Transverse colon (tissue), 4 donors: Measurements from ENCODE around the gene IRF4. TPM values are rescaled to one million over a fixed set of nuclear protein-coding genes. Genes with fewer than 3 reads are reported as not detected.

ENCODE experiments used
- DNase-seq: peaks from one replicate; pipeline ENCODE4 v3.0.0-alpha.2; 2019
- H3K27ac ChIP-seq, 4 donors: fragments of 200-600 bp; sonication (generic); 2 replicates each; pipeline ENCODE4 v1.5.1; 2016 to 2018; ENCODE audit warnings: inconsistent platforms in 4 of 4
- H3K27me3 ChIP-seq: fragments of 200-600 bp; sonication (generic); 2 replicates; pipeline ENCODE4 v1.5.1; 2017; ENCODE audit warnings: inconsistent platforms
- H3K36me3 ChIP-seq, 4 donors: fragments of 200-600 bp; sonication (generic); 2 replicates each; pipeline ENCODE4 v1.5.1; 2017 to 2019; ENCODE audit warnings: inconsistent platforms in 4 of 4
- H3K4me1 ChIP-seq, 4 donors: fragments of 200-600 bp; sonication (generic); 2 replicates each; pipeline ENCODE4 v1.5.1; 2017 to 2020; ENCODE audit warnings: inconsistent platforms in 4 of 4
- H3K4me3 ChIP-seq, 4 donors: fragments of 200-600 bp; sonication (generic); 1 replicate in 1 of 4; 2 replicates in 3 of 4; pipeline versions ENCODE4 v1.5.1 to v1.6.1; 2017 to 2019; ENCODE audit warnings: inconsistent platforms in 4 of 4
- H3K9me3 ChIP-seq, 2 donors: fragments of 200-600 bp; sonication (generic); 2 replicates each; pipeline ENCODE4 v1.5.1; 2017 to 2019; ENCODE audit warnings: inconsistent platforms in 2 of 2
- EP300 ChIP-seq: sonication (generic); formaldehyde crosslinking; IDR thresholded peaks from one replicate; pipeline ENCODE4 v1.6.1; 2017; ENCODE audit warnings: antibody characterized with exemption, low read depth
- POLR2A ChIP-seq: fragments of 450-650 bp; IDR thresholded peaks from one replicate; pipeline ENCODE4 v1.6.1; 2016; ENCODE audit warnings: antibody characterized with exemption, mild to moderate bottlenecking, moderate library complexity
- POLR2AphosphoS5 ChIP-seq, 3 donors: sonication (generic); formaldehyde crosslinking; IDR thresholded peaks; one replicate each; pipeline ENCODE4 v1.6.1; 2016; ENCODE audit warnings: antibody characterized with exemption in 3 of 3
- WGBS, 2 donors: methylation state at CpG; one replicate each; pipeline ENCODE4 v1.1.5; 2018; ENCODE audit warnings: low coverage in 1 of 2; 5-methylcytosine and 5-hydroxymethylcytosine counted together
- in situ Hi-C, 4 donors: fragments of 200-750 bp; cut with MboI; loops; one replicate each; pipeline versions ENCODE4 v1.15.0 to v1.15.1; 2017; ENCODE audit warnings: low sequenced_read_pairs in 3 of 4, low pct_ligation_motif_present in 1 of 4, low pct_unique_long_range_greater_than_20kb in 1 of 4
- intact Hi-C: fragments of 100-400 bp; cut with DNase I; formaldehyde crosslinking; loops from one replicate; pipeline ENCODE4 v1.15.1; 2023; ENCODE audit warnings: low total_unique reads
- total RNA-seq, 4 donors: library from RNA; depleted of rRNA; stranded (reverse); fragments of >200 nt; gene quantifications; one replicate each; pipeline ENCODE4 v1.1.0, GENCODE V29; 2016
- TF ChIP-seq, protein P1 (sequence below), 5 experiments: fragments of 200-600 bp in 3 of 5; fragments of 450-650 bp in 2 of 5; sonication (generic) in 3 of 5; IDR thresholded peaks; 1 replicate in 2 of 5; 2 replicates in 3 of 5; pipeline ENCODE4 v1.5.1; 2016 to 2017; ENCODE audit warnings: antibody characterized with exemption in 5 of 5, inconsistent platforms in 3 of 5, mild to moderate bottlenecking in 2 of 5, moderate library complexity in 1 of 5

The IRF4 gene
- total RNA-seq, 4 donors from 2014 or later, result 0.40 to 18.4 (median 4.3) TPM

DNA sequence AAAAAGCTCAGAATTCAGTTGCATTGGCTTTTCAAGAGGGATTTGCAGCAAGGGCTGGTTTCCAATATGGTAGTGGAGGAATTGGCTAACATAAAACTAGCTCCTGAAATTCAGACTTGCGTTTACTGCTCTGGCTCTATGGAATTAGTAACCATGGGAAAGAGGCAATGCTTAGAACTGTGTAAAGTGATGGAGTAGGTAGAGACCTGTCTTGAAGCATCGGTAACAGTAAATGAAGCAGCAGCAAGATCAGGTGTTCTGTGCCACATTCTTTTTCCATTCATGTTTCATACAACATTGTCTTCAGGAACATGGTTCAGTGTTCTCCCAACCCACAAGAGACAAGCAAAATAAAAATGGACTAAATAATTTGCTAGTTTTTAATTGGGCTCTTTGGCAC lies 6.5 kb downstream of the IRF4 start:
- DNase-seq, result no peak
- Histone ChIP-seq H3K36me3 (no peaks in the 10 kb centered on the region), H3K4me1 (peaks cover 0 to 7% (median 6%) of the 10 kb centered on the region in 4 donors), H3K27ac (no peak overlapping the region), H3K27me3 (peaks cover 37% of the 10 kb centered on the region), H3K9me3 (no peaks in the 10 kb centered on the region), H3K4me3 (no peak overlapping the region)
- TF ChIP-seq, protein P1, sequence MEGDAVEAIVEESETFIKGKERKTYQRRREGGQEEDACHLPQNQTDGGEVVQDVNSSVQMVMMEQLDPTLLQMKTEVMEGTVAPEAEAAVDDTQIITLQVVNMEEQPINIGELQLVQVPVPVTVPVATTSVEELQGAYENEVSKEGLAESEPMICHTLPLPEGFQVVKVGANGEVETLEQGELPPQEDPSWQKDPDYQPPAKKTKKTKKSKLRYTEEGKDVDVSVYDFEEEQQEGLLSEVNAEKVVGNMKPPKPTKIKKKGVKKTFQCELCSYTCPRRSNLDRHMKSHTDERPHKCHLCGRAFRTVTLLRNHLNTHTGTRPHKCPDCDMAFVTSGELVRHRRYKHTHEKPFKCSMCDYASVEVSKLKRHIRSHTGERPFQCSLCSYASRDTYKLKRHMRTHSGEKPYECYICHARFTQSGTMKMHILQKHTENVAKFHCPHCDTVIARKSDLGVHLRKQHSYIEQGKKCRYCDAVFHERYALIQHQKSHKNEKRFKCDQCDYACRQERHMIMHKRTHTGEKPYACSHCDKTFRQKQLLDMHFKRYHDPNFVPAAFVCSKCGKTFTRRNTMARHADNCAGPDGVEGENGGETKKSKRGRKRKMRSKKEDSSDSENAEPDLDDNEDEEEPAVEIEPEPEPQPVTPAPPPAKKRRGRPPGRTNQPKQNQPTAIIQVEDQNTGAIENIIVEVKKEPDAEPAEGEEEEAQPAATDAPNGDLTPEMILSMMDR (IDR thresholded peaks at IDR 0.05), result no peak
- no peak for TF ChIP-seq POLR2AphosphoS5 (IDR thresholded peaks at IDR 0.05)
- no peak for TF ChIP-seq EP300
- TF ChIP-seq POLR2A, result no peak
- intact Hi-C loops (no loop called here), in situ Hi-C loops (no loop called here)
- 90 to 100% methylated on average over 2 of the region's 2 CpGs for WGBS, 2 donors

DNA sequence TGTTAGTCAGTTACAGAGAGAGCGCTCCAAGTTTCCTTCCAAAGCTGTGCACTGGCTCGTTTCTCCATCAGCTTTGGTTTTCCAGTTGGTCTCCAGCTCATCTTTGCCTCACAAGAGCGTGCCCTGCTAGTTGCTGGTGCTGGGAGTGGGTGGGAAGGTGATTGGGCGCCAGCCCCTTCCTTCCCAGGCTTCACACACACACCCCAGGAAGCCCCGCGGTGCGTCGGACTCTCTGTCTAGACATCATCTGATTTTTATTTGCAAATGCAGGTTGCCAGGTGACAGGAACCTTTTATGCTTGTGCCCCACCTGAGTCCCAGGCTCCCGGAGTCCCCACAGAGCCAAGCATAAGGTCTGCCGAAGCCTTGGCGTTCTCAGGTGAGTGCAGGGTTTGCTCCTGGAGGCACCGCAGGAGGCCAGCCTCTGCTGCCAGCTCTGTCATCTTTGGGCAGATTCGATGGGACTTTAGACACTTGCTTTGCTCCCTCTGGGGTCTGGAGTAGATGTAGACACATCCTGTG lies 7.1 kb downstream of the IRF4 start:
- Histone ChIP-seq H3K27ac (no peak overlapping the region), H3K4me1 (peaks cover 0 to 5% (median 1%) of the 10 kb centered on the region in 4 donors), H3K4me3 (no peak overlapping the region), H3K27me3 (peaks cover 32% of the 10 kb centered on the region), H3K9me3 (no peaks in the 10 kb centered on the region), H3K36me3 (no peaks in the 10 kb centered on the region)
- DNase-seq, result no peak
- TF ChIP-seq EP300 (no peak), POLR2A (no peak), POLR2AphosphoS5 (IDR thresholded peaks at IDR 0.05) (no peak)
- TF ChIP-seq, protein P1 (IDR thresholded peaks at IDR 0.05), result no peak
- in situ Hi-C loops (no loop called here), intact Hi-C loops (no loop called here)
- WGBS, 2 donors, result 92% methylated on average over 13 of the region's 13 CpGs; no CpG with 5 or more reads in 1 of the 2 donors

DNA sequence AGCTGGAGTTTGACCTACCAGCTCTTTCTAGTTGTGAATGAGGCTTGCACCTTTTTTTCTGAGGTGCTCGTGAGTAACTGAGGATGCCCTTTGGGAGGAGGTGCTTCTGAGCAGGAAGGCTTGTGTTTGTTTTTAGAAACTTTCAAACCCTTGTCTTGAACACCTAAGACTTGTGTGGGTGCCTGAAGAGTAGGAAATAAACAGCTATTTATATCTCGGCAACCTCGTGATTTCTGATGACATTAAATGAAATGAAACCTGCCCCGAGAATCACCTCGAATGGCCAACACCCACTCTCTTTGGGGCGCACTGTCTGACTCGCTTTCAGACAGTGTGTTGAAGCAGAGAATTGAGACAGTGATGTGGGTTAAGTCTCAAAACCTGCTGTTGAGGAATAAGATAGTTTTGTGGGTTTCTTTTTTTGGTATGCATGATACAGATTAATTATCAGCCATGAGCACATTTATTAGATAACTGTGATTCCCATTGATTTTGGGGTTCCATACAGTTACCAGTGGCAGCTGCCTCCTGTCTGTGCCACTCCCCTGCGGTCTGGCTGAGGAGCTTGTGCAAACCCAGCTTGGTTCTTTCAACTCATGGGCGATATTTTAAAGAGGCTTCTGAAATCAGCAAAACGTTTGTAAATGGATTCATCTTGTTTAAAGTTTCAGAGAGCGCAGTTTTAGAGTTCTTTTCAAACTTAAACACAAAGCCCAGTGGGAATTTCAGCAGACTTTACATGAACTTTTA lies 8.4 kb downstream of the IRF4 start:
- H3K4me3 ChIP-seq, result no peak overlapping the region
- H3K36me3 ChIP-seq, result no peaks in the 10 kb centered on the region
- WGBS, 2 donors, result 64 to 71% methylated on average over 8 to 11 of the region's 11 CpGs
- TF ChIP-seq EP300, result no peak
- TF ChIP-seq POLR2AphosphoS5 (IDR thresholded peaks at IDR 0.05), result no peak
- TF ChIP-seq, protein P1 (IDR thresholded peaks at IDR 0.05), result no peak
- no peak for TF ChIP-seq POLR2A
- intact Hi-C loops, result loop anchor here (5.0 kb wide), 1 partner anchor 213 kb away; no protein-coding TSS in a partner anchor
- in situ Hi-C loops, result no loop called here
- peaks cover 19% of the 10 kb centered on the region for H3K27me3 ChIP-seq
- H3K27ac ChIP-seq, result no peak overlapping the region
- H3K4me1 ChIP-seq, result peaks cover 0 to 6% (median 0%) of the 10 kb centered on the region in 4 donors
- no peaks in the 10 kb centered on the region for H3K9me3 ChIP-seq
- no peak for DNase-seq

DNA sequence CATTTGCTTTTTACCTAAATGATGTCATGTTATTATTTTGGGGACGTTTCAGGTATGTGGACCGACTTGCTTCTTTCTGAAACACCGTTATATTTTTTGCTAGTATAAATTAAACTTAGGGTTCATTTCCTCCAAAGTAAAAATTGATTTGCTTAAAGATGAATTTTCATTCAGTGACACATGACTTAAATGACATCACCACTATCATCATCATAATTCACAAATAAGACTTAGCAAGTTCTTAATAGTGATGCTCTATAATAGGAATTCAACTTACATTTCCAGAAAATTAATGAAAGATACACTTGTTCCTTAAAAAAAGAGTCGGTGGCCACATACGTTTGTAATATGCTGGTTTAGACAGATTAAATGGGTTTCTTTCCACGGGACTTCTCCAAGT lies 9.3 kb downstream of the IRF4 start:
- Histone ChIP-seq H3K4me1 (peaks cover 0 to 6% (median 0%) of the 10 kb centered on the region in 4 donors), H3K27ac (no peak overlapping the region), H3K4me3 (no peak overlapping the region), H3K9me3 (no peaks in the 10 kb centered on the region), H3K36me3 (no peaks in the 10 kb centered on the region), H3K27me3 (peaks cover 15% of the 10 kb centered on the region)
- intact Hi-C loops, result loop anchor here (5.0 kb wide), 1 partner anchor 214 kb away; no protein-coding TSS in a partner anchor
- in situ Hi-C loops, result no loop called here
- 81 to 91% methylated on average over 6 of the region's 6 CpGs for WGBS, 2 donors
- no peak for TF ChIP-seq POLR2A
- TF ChIP-seq, protein P1 (IDR thresholded peaks at IDR 0.05), result no peak
- no peak for DNase-seq
